SHP77 treated with DMSO at 0.1 percent for 48 hours (cell line): ENCODE measurements around the gene TMEM150A.
"Not testable (repeated sequence)": the region's sequence is repeated elsewhere in the genome, so short reads cannot be mapped to it uniquely, and the experiment has no call there.

Experiments used
- DNase-seq: peaks from one replicate; lab custom pipeline; 2025; lab: John Stamatoyannopoulos, UW

Gene TMEM150A

GRCh38 chr2:85611705-85612587 lies 9.4 kb upstream of the TMEM150A start, which contains the start of gene C2orf68:
Gene C2orf68, minus strand, starts transcription at chr2:85612066. Its CDS starts 82 bp downstream, at chr2:85611984.
- peak; percentile 70 for DNase-seq

- DNase-seq = no peak
These were observed 8.8 kb upstream of the TMEM150A start for GRCh38 chr2:85611217-85611704.

DNA sequence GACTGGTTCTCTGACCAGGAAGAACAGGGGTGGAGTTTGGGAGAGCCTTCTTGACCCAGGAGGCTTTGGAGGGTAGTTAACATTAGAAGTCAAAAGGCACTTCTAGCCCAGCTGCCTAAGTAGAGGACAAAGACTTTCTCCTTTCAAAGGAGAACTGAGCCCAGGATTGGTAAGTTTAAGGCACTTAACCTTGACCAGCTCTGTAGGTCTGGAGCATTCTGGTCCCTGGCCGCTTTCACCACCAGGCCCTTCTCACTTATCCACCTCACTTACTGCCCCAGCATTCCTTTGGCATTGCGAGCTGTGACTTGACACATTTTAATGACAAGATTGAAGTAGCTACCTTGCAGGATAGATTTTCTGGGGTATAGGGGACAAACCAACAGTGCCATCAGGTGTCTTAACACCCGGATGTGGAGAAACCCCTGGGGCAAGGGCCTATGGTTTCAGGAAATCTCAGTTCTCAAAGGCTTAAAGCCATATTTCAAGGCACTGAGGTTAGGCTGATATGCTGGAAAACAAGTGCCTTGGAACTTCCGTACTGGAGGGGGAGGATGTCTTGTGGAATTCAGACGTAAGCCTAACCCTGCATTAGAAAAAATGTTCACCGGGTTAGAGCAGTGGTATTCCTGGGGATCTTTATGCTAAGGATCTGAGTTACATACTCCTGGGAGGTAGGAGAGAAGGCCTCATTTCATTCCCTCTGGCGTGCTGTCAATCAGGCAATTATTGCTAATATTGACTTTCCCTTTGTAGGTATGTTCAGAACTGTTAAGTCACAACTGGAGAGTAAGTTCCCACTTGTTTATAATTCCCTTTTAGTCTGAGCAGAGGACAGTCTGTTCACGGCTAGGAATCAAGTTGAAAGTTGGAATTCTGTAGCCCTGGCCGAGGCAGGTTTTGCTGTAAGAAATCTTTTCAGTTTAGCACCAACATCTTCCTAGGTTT lies 5.0 kb upstream of the TMEM150A start:
- no peak for DNase-seq

DNA sequence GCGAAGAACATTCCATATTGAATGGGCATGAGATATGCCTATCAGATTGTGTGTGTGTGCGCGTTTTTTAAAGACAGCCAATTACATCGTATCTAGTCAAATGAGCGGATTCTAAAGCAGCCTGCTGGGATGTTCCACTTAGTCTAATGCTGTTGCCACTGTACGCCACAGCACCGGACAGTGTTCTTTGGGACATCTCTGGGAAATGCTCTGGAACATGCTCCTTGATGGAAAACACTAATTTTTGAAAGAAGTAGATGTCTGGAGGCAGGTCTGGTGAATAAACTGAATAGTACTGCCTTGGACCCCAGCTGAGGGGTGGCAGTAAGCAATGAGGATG lies 3.6 kb upstream of the TMEM150A start:
- DNase-seq = no peak

- no peak for DNase-seq
These were observed 3.1 kb upstream of the TMEM150A start for GRCh38 chr2:85605406-85606115.

- no peak for DNase-seq
These were observed 2.3 kb upstream of the TMEM150A start for GRCh38 chr2:85604568-85605339.

GRCh38 chr2:85604133-85604444 lies 1.6 kb upstream of the TMEM150A start:
- DNase-seq = not testable (repeated sequence)

DNA sequence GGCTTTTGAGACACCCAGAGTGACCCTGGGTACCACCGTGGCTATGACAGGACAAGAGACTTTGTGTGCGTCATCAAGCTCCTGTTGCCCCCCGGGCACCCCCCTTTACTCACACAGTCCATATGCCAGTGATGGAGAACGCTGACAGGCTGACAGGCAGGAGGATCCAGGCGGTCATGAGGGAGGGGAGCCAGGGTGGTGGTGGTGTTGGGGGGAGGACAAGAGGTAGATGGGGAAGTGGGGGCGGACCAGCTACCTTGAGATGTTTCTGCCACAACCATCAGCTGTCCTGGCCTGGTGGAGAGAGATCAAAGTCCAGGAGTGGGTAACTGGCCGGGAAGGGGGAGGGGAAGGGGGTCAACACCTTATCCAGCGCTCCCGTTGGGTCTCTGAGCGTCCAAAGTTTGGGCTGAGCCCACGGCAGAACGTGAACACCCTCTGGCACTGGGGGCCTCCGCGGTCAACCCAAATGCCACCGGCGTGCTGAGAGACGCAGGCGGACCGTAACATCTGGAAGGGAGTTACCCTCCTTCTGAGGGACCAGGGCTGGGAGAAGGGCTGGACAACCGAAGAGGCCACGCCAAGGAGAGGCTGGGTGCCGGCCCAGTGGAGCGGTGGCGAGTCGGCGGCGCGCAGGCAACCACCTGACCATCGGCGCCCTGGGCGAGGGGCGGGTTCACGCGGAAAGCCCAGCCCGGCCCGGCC lies 575 bp downstream of the TMEM150A start:
- DNase-seq = no peak

- no peak for DNase-seq
These were observed 1.3 kb downstream of the TMEM150A start for GRCh38 chr2:85600951-85601770.

- DNase-seq = no peak
These were observed 2.3 kb downstream of the TMEM150A start for GRCh38 chr2:85600235-85600575.

GRCh38 chr2:85599468-85600234 lies 2.8 kb downstream of the TMEM150A start:
- no peak for DNase-seq

- no peak for DNase-seq
These were observed 3.7 kb downstream of the TMEM150A start for GRCh38 chr2:85598594-85599340.

DNA sequence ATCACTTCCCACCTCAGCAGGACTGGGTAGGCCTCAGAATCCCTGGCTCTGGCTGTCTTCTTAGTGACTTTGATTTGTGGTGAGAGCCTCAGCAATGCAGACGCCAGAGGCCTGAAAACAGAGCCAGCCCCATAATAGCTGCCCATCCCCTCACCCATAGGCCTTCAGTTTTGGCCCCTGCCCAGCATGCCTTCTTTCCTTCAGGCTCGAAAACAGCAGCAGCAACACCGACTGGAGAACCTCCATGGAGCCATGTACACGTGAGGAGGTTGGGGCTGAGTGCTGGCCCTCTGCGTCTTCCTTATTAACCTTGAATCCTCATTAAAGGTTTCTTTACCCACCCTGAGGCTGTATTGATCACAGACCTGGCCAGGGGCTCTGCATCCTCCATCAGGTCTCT lies 5.3 kb downstream of the TMEM150A start:
- no peak for DNase-seq

DNA sequence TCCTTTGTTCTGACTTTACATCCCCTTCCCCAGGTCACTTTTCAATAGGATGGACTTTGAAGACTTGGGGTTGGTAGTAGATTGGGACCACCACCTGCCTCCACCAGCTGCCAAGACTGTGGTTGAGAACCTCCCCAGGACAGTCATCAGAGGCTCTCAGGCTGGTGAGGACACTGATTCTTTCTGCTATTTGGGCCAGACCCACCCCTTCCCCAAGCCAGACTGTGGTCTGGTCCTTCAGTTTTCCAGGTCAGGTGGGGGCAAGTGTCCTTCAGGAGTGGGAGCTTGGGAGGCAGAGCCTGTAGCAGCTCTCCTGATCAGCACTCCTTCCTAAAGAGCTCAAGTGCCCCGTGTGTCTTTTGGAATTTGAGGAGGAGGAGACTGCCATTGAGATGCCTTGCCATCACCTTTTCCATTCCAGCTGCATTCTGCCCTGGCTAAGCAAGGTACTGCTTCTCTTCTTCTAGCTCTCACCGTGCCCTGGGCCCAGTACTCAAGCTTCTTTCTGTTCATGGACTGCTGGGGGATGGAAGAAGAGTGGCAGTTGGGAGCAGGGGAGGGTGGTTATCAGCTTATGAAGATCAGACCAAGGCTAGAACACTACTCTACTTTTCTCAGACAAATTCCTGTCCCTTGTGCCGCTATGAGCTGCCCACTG lies 5.9 kb downstream of the TMEM150A start:
- no peak for DNase-seq

DNA sequence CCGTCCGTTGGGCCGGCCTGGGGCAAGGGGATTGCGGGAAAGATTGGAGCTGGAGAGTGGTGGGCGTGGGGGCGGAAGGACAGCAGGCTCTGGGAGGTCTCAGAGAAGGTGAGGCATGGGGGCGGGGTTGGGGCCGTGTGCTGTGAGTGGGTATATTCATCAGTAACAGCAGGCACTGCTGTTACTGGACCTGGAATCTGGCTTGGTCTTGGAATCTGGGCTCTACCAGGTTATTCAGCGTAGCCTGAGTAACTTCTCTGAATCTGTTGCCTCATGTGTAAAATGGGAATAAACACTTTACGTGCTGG lies 6.5 kb downstream of the TMEM150A start:
- DNase-seq = no peak

GRCh38 chr2:85595301-85596025 lies 7.0 kb downstream of the TMEM150A start, which contains the start of gene RNF181:
Gene RNF181, plus strand, starts transcription at chr2:85595745. Its CDS starts 19 bp downstream, at chr2:85595764.
- DNase-seq = peak; percentile 97

- DNase-seq = no peak
These were observed 7.7 kb downstream of the TMEM150A start for GRCh38 chr2:85594715-85595300.
